ENCODE measurements around the gene SCAP. TPM values are rescaled to one million over a fixed set of nuclear protein-coding genes. Genes with fewer than 3 reads are reported as not detected.

The SCAP gene
- total RNA-seq (2016; rRNA removed; fragmentation: Illumina TruSeq; extraction: Trizol) (24.0 and 53.3 TPM in 2 replicates), polyA plus RNA-seq (2011; rRNA removed) (40.4 and 58.7 TPM in 2 replicates), polyA minus RNA-seq (2011; rRNA and poly(A)+ RNA removed; ENCODE audit: low replicate concordance) (122 and 226 TPM in 2 replicates), Bru-seq, nascent RNA (percentile 71 among the genes with signal in this experiment), BruChase-seq, experiment 1, labeled RNA remaining after a 6-hour chase (percentile 82 among the genes with signal in this experiment), BruChase-seq, experiment 2, labeled RNA remaining after a 2-hour chase (percentile 76 among the genes with signal in this experiment)
- total RNA-seq (2016; cell fraction: cytosol; rRNA removed; fragmentation: Illumina TruSeq; extraction: Trizol; ENCODE audit: low read depth), result 52.3 and 54.3 TPM in 2 replicates
- 21.9 and 52.8 TPM in 2 replicates for total RNA-seq (2016; cell fraction: insoluble cytoplasmic fraction; rRNA removed; fragmentation: Illumina TruSeq; extraction: Trizol)
- 34.5 and 35.0 TPM in 2 replicates for total RNA-seq (2016; cell fraction: membrane; rRNA removed; fragmentation: Illumina TruSeq; extraction: Trizol)
- 54.5 and 63.6 TPM in 2 replicates for total RNA-seq (2016; cell fraction: nucleus; rRNA removed; fragmentation: Illumina TruSeq; extraction: Trizol)
- 31.5 and 35.0 TPM in 2 replicates for polyA plus RNA-seq (2011; cell fraction: cytosol; rRNA removed)
- 134 and 142 TPM in 2 replicates for polyA plus RNA-seq (2011; cell fraction: nucleus; rRNA removed)
- 70.2 and 73.6 TPM in 2 replicates for polyA plus RNA-seq (2012)
- polyA plus RNA-seq (2016; cell fraction: cytosol; fragmentation: Illumina TruSeq; extraction: Trizol; ENCODE audit: low read depth), result 6.4 and 7.0 TPM in 2 replicates
- 18.1 and 20.4 TPM in 2 replicates for polyA plus RNA-seq (2016; cell fraction: insoluble cytoplasmic fraction; fragmentation: Illumina TruSeq; extraction: Trizol; ENCODE audit: low read depth)
- polyA plus RNA-seq (2016; cell fraction: membrane; fragmentation: Illumina TruSeq; extraction: Trizol; ENCODE audit: low read depth), result 15.1 and 16.0 TPM in 2 replicates
- 85.3 and 87.4 TPM in 2 replicates for polyA plus RNA-seq (2016; cell fraction: nucleus; fragmentation: Illumina TruSeq; extraction: Trizol; ENCODE audit: insufficient read depth, low read depth)
- polyA minus RNA-seq (2011; cell fraction: cytosol; rRNA and poly(A)+ RNA removed), result 53.2 and 65.6 TPM in 2 replicates
- polyA minus RNA-seq (2011; cell fraction: nucleus; rRNA and poly(A)+ RNA removed), result 49.2 and 66.6 TPM in 2 replicates
- long read RNA-seq, experiment 1, partial matches to known transcripts, result 18 of 30 reads
- long read RNA-seq, experiment 1, other reads (novel, unspliced or antisense), result 12 of 30 reads
- long read RNA-seq, experiment 2, partial matches to known transcripts, result 84 of 194 reads
- long read RNA-seq, experiment 2, other reads (novel, unspliced or antisense), result 106 of 194 reads

DNA sequence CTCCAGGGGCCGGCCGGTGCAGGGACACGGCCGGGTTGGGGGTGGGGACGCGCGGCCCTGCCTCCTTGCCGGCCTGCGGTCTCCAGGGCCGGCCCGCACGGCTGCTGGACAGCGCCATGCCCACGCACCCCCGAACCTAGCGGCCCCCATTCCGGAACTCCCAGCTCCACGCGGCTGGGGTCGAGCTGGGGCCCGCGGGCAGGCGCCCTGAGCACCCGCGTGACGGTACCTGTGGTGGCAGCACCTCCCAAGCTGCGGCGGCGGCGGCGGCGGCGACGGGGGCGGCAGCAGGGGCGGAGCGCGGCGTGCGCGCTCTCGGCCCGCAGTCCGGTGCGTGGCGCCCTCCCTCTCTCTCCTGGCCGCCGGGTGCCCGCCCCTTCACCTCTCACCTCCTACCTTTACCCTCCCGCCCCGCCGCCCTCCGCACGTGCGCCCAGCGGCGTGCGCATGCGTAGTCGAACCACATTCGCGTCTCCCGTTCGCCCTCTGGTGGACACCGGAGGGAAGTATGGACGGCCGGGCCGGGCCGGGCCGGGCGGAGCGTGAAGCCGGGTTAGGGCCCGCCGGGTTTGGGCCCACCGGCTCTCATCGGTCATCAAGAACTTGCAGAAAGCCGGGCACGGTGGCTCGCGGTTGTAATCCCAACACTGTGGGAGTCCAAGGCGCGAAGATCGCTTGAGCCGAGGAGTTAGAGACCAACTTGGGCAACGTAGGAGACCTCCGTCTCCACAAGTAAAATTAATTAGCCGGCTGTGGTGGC lies at the start of gene SCAP:
Gene SCAP, minus strand, starts transcription at position 372 of the 760 bp plus-strand sequence. CDS start 32,948 bp downstream, outside the sequence.
- peak within 1 kb of the TSS; percentile 76 for H3K9ac ChIP-seq (ENCODE audit: insufficient read depth, low read depth, low read length)
- in situ Hi-C loops (cut with HindIII; ENCODE audit: extremely low pct_ligation_motif_present, low pct_unique_long_range_greater_than_20kb) (loop anchor here (5.0 kb wide), 1 partner anchor 53 kb away; no protein-coding TSS in a partner anchor), intact Hi-C loops (cut with micrococcal nuclease; ENCODE audit: unreplicated experiment) (loop anchor here (1.0 to 5.0 kb wide), 4 partner anchors 35 to 95 kb away; partner anchors contain the start of gene ELP6)
- peak within 1 kb of the TSS; percentile 80 to 97 (median 81) for H3K4me3 ChIP-seq (replicated peaks in 1 of 3; ENCODE audit: insufficient read depth in 1 of 3, low read depth in 2 of 3, low read length in 3 of 3)
- peak within 1 kb of the TSS; percentile 95 for H2AFZ ChIP-seq (ENCODE audit: low read length)
- H3K4me1 ChIP-seq (ENCODE audit: insufficient read depth, low read length), result peaks cover 37% of the 10 kb centered on the region
- peaks cover 37% of the 10 kb centered on the region for H3K79me2 ChIP-seq (ENCODE audit: insufficient read depth, low read length)
- no peak for FAIRE-seq
- WGBS (ENCODE audit: low lambda C conversion rate), result 8% methylated on average over 12 of the region's 88 CpGs
- CTCF ChIA-PET (ENCODE audit: low intra/inter-chr PET ratio, low total read pairs), result interaction anchor here (1.2 to 2.5 kb wide), 3 partner anchors 32 to 54 kb away, joined by 4 to 36 read pairs (median 12); no protein-coding TSS in a partner anchor
- ATAC-seq, result peak; percentile 86
- peak within 1 kb of the TSS; percentile 76 for H3K4me2 ChIP-seq (ENCODE audit: low read depth, low read length)
- H3K27ac ChIP-seq (ENCODE audit: extremely low read length, insufficient read depth, low read length), result peak within 1 kb of the TSS; percentile 78
- no TSS peak for BruUV-seq (replicated peaks)
- POLR2A ChIA-PET, result interaction anchor here (0.7 to 2.7 kb wide), 7 partner anchors 9 to 95 kb away, joined by 3 to 30 read pairs (median 12); partner anchors contain the start of gene PTPN23
- DNase-seq (ENCODE audit: low spot score), result peak; percentile 85
- H3K36me3 ChIP-seq (replicated peaks in 1 of 2; ENCODE audit: control insufficient read depth in 1 of 2, insufficient read depth in 2 of 2, low read length in 2 of 2), result no peaks in the 10 kb centered on the region
- H4K20me1 ChIP-seq (ENCODE audit: insufficient read depth, low read length), result peaks cover 14% of the 10 kb centered on the region
- no peaks in the 10 kb centered on the region for H3K9me3 ChIP-seq (ENCODE audit: low read length)
- no peaks in the 10 kb centered on the region; a peak in 1 of 5 replicates for H3K27me3 ChIP-seq (ENCODE audit: control insufficient read depth in 1 of 2, insufficient read depth in 2 of 2, low read length in 2 of 2)
- TF ChIP-seq ZNF550 (CRISPR knock-in tag; IDR thresholded peaks at IDR 0.05; ENCODE audit: borderline replicate concordance) (no peak), MED8 (CRISPR knock-in tag; IDR thresholded peaks at IDR 0.05; ENCODE audit: insufficient replicate concordance) (no peak), SNAPC2 (CRISPR knock-in tag; IDR thresholded peaks at IDR 0.05) (no peak), NPAS2 (CRISPR knock-in tag; IDR thresholded peaks at IDR 0.05; ENCODE audit: borderline replicate concordance) (no peak), DNMT1 (CRISPR knock-in tag; IDR thresholded peaks at IDR 0.05) (no peak), ZBTB7B (CRISPR knock-in tag; IDR thresholded peaks at IDR 0.05) (no peak), ESRRA (CRISPR knock-in tag; IDR thresholded peaks at IDR 0.05; ENCODE audit: low read depth) (peak; percentile 60), ZNF589 (CRISPR knock-in tag; conservative IDR thresholded peaks at IDR 0.05) (0 out of 2 replicates have a peak, but pooled peaks have one; percentile 43), TBL1XR1 (IDR thresholded peaks at IDR 0.05; ENCODE audit: borderline replicate concordance, low read length, partially characterized antibody) (peak; percentile 87), MTA3 (CRISPR knock-in tag; IDR thresholded peaks at IDR 0.05) (no peak), REL (CRISPR knock-in tag; conservative IDR thresholded peaks at IDR 0.05) (0 out of 2 replicates have a peak, but pooled peaks have one; percentile 69), ZKSCAN1 (IDR thresholded peaks at IDR 0.05; ENCODE audit: low read length) (no peak), HNF4A (CRISPR knock-in tag; IDR thresholded peaks at IDR 0.05) (peak; percentile 50), ZSCAN30 (CRISPR knock-in tag; IDR thresholded peaks at IDR 0.05) (0 out of 2 replicates have a peak, but pooled peaks have one; percentile 26), GZF1 (CRISPR knock-in tag; IDR thresholded peaks at IDR 0.05) (no peak), SALL1 (CRISPR knock-in tag; IDR thresholded peaks at IDR 0.05) (peak; percentile 90), ZNF34 (CRISPR knock-in tag; IDR thresholded peaks at IDR 0.05; ENCODE audit: borderline replicate concordance) (no peak; the same call in 1 of the 2 replicates)
- TF ChIP-seq, protein P1, sequence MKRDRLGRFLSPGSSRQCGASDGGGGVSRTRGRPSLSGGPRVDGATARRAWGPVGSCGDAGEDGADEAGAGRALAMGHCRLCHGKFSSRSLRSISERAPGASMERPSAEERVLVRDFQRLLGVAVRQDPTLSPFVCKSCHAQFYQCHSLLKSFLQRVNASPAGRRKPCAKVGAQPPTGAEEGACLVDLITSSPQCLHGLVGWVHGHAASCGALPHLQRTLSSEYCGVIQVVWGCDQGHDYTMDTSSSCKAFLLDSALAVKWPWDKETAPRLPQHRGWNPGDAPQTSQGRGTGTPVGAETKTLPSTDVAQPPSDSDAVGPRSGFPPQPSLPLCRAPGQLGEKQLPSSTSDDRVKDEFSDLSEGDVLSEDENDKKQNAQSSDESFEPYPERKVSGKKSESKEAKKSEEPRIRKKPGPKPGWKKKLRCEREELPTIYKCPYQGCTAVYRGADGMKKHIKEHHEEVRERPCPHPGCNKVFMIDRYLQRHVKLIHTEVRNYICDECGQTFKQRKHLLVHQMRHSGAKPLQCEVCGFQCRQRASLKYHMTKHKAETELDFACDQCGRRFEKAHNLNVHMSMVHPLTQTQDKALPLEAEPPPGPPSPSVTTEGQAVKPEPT (CRISPR knock-in tag; IDR thresholded peaks at IDR 0.05; ENCODE audit: low read depth), result no peak

Data from HepG2 (cell line).